K562 (cell line): Measurements from ENCODE around the gene CDC45. TPM values are rescaled to one million over a fixed set of nuclear protein-coding genes. Genes with fewer than 3 reads are reported as not detected.
A peak's percentile ranks its signal among the peaks of the same experiment; 100 is the strongest.

Experiments used
- ATAC-seq: fragments of 200-7000 bp; cut with Tn5 transposase; 3 replicates; pipeline ENCODE4 v1.9.1; 2020; ENCODE audit warnings: moderate library complexity
- BruUV-seq: library from RNA; stranded (reverse); fragments of 400-500 nt; replicated peaks from 2 replicates; lab custom pipeline; 2021; lab: Mats Ljungman, UMichigan
- CTCF ChIA-PET: fragments of 300-600 bp; formaldehyde crosslinking; extraction: SDS; loops from one replicate; lab custom pipeline; 2021; ENCODE audit warnings: low intra/inter-chr PET ratio; lab: Yijun Ruan, JAX
- POLR2A ChIA-PET: fragments of 300-600, 350-650 bp; sonication (Branson Sonifier 250); formaldehyde crosslinking; extraction: SDS; loops from one replicate; lab custom pipeline; 2021; ENCODE audit warnings: antibody characterized with exemption, inconsistent platforms; lab: Yijun Ruan, JAX
- DNase-seq, 4 experiments: peaks; one replicate each; pipeline versions ENCODE4 v3.0.0 to v3.0.0-alpha.2; 2011 to 2018; ENCODE audit warnings: low spot score in 3 of 4, mixed read lengths in 3 of 4; ENCODE audit errors: extremely low read depth in 1 of 4
- FAIRE-seq: peaks from 2 replicates; lab custom pipeline; 2011; peaks lifted over from hg19 to GRCh38; lab: Jason Lieb, UNC
- H2AFZ ChIP-seq: 2 replicates; pipeline ENCODE4 v1.6.0; 2011; ENCODE audit warnings: low read depth, low read length, control low read depth, inconsistent platforms
- H3K27ac ChIP-seq: fragments of 200-600 bp; 3 replicates; pipeline ENCODE4 v1.8.0; 2011; ENCODE audit warnings: low read depth, mild to moderate bottlenecking, control low read depth, inconsistent platforms, low read length, moderate library complexity, mixed read lengths; ENCODE audit errors: extremely low read depth
- H3K27me3 ChIP-seq, 2 experiments: fragments of 300-600 bp in 1 of 2; 2 replicates in 1 of 2; 3 replicates in 1 of 2; pipeline versions ENCODE4 v1.6.0 to v1.8.0; 2011; ENCODE audit warnings: inconsistent platforms in 2 of 2, low read length in 2 of 2, mild to moderate bottlenecking in 1 of 2, mixed read lengths in 1 of 2, moderate library complexity in 1 of 2; ENCODE audit not compliant: control insufficient read depth in 2 of 2, insufficient read depth in 2 of 2
- H3K36me3 ChIP-seq: fragments of 300-600 bp; 3 replicates; pipeline ENCODE4 v1.8.0; 2011; ENCODE audit warnings: mild to moderate bottlenecking, low read length, inconsistent platforms; ENCODE audit not compliant: control insufficient read depth, insufficient read depth
- H3K4me1 ChIP-seq, 2 experiments: fragments of 200-600 bp in 1 of 2; replicated peaks in 1 of 2; 2 replicates in 1 of 2; 3 replicates in 1 of 2; pipeline versions ENCODE4 v1.5.1 to v1.8.0; 2011; ENCODE audit warnings: inconsistent platforms in 2 of 2, low read length in 2 of 2, mild to moderate bottlenecking in 1 of 2, mixed read lengths in 1 of 2, moderate library complexity in 1 of 2; ENCODE audit not compliant: control insufficient read depth in 2 of 2, insufficient read depth in 2 of 2
- H3K4me2 ChIP-seq: 2 replicates; pipeline ENCODE4 v1.6.1; 2011; ENCODE audit warnings: low read length, control low read depth, inconsistent platforms, mixed read lengths; ENCODE audit not compliant: insufficient read depth
- H3K4me3 ChIP-seq: fragments of 200-600 bp; sonication (generic), shearing (Covaris generic); 2 replicates; pipeline ENCODE4 v1.5.1; 2016; ENCODE audit warnings: control low read depth, inconsistent platforms
- H3K79me2 ChIP-seq: fragments of 200-600 bp; 3 replicates; pipeline ENCODE4 v1.8.0; 2011; ENCODE audit warnings: low read length, inconsistent platforms; ENCODE audit not compliant: control insufficient read depth, insufficient read depth
- H3K9ac ChIP-seq, 2 experiments: 2 replicates each; pipeline versions ENCODE4 v1.6.0 to v1.6.1; 2011; ENCODE audit warnings: low read depth in 2 of 2, low read length in 2 of 2, control low read depth in 1 of 2, inconsistent platforms in 1 of 2, mild to moderate bottlenecking in 1 of 2, mixed read lengths in 1 of 2; ENCODE audit not compliant: insufficient read depth in 1 of 2
- H3K9me1 ChIP-seq: one replicate; pipeline ENCODE4 v1.6.0; 2011; ENCODE audit warnings: inconsistent platforms, mild to moderate bottlenecking, low read length, moderate library complexity; ENCODE audit not compliant: control insufficient read depth, insufficient read depth
- H3K9me3 ChIP-seq: replicated peaks from 2 replicates; pipeline ENCODE4 v1.5.1; 2011; ENCODE audit warnings: low read depth, low read length, inconsistent platforms; ENCODE audit not compliant: control insufficient read depth, insufficient read depth
- H4K20me1 ChIP-seq: replicated peaks from 2 replicates; pipeline ENCODE4 v1.6.1; 2011; ENCODE audit warnings: low read length, inconsistent platforms, mixed read lengths; ENCODE audit not compliant: control insufficient read depth, insufficient read depth
- BCLAF1 ChIP-seq, 2 experiments: fragments of 450-650 bp in 1 of 2; IDR thresholded peaks; 2 replicates each; pipeline ENCODE4 v1.6.1; 2011 to 2017; ENCODE audit warnings: low read depth in 2 of 2, antibody characterized with exemption in 1 of 2, borderline replicate concordance in 1 of 2, low read length in 1 of 2, mild to moderate bottlenecking in 1 of 2, mixed read lengths in 1 of 2; ENCODE audit not compliant: control insufficient read depth in 1 of 2
- GTF3C2 ChIP-seq: IDR thresholded peaks from 3 replicates; pipeline ENCODE4 v1.6.1; 2011; ENCODE audit warnings: borderline replicate concordance, mild to moderate bottlenecking, moderate library complexity; ENCODE audit not compliant: insufficient read length; ENCODE audit errors: extremely low read depth
- KAT7 ChIP-seq: sonication (generic); formaldehyde crosslinking; IDR thresholded peaks from 2 replicates; pipeline ENCODE4 v1.8.0; 2022; ENCODE audit warnings: missing genetic modification reagents, mild to moderate bottlenecking, borderline replicate concordance
- KLF6 ChIP-seq: fragments of 250-450 bp; sonication (Bioruptor Pico); IDR thresholded peaks from 2 replicates; pipeline ENCODE4 v1.4.0; 2020; ENCODE audit warnings: mild to moderate bottlenecking, moderate library complexity, borderline replicate concordance
- MCM5 ChIP-seq: fragments of 450-650 bp; IDR thresholded peaks from 2 replicates; pipeline ENCODE4 v1.6.1; 2016; ENCODE audit warnings: low read depth
- MEF2A ChIP-seq: IDR thresholded peaks from 2 replicates; pipeline ENCODE4 v1.6.1; 2011; ENCODE audit warnings: low read depth, mild to moderate bottlenecking, low read length, moderate library complexity; ENCODE audit not compliant: control insufficient read depth
- MLX ChIP-seq, 2 experiments: fragments of 450-650 bp in 1 of 2; sonication (generic) in 1 of 2; formaldehyde crosslinking; conservative IDR thresholded peaks; 2 replicates each; pipeline versions ENCODE4 v1.4.0 to v1.8.1; 2020 to 2022; ENCODE audit warnings: mild to moderate bottlenecking in 1 of 2, missing genetic modification reagents in 1 of 2
- PCBP1 ChIP-seq: fragments of 200-400 bp; formaldehyde crosslinking; IDR thresholded peaks from 2 replicates; pipeline ENCODE4 v1.6.1; 2018; ENCODE audit warnings: mild to moderate bottlenecking, low read depth, low read length; ENCODE audit not compliant: poor library complexity, severe bottlenecking
- SETDB1 ChIP-seq: IDR thresholded peaks from one replicate; pipeline ENCODE4 v1.6.1; 2012; ENCODE audit warnings: low read length, control low read depth, inconsistent platforms
- TARDBP ChIP-seq: fragments of 450-650 bp; IDR thresholded peaks from 2 replicates; pipeline ENCODE4 v1.6.1; 2016
- TCF7L2 ChIP-seq: fragments of 150-350 bp; IDR thresholded peaks from 2 replicates; pipeline ENCODE4 v1.6.1; 2016; ENCODE audit warnings: low read depth, mild to moderate bottlenecking, low read length, moderate library complexity
- XRCC5 ChIP-seq: fragments of 200-400 bp; formaldehyde crosslinking; IDR thresholded peaks from 2 replicates; pipeline ENCODE4 v1.6.1; 2017; ENCODE audit warnings: low read depth, mild to moderate bottlenecking, low read length
- ZSCAN29 ChIP-seq: fragments of 450-650 bp; IDR thresholded peaks from 2 replicates; pipeline ENCODE4 v1.6.1; 2017
- WGBS: fragments of 100-300 bp; shearing (Covaris generic); methylation state at CpG from one replicate; pipeline ENCODE4 v1.1.6; 2016; ENCODE audit warnings: low coverage, mixed read lengths; ENCODE audit not compliant: insufficient coverage; ENCODE audit errors: missing lambda C conversion rate; 5-methylcytosine and 5-hydroxymethylcytosine counted together
- in situ Hi-C: fragments of 300-500 bp; cut with MboI; formaldehyde crosslinking; loops from 4 replicates; pipeline ENCODE4 v1.15.0; 2018; ENCODE audit warnings: inconsistent platforms, mixed read lengths
- intact Hi-C: fragments of 100-400 bp; cut with micrococcal nuclease; formaldehyde crosslinking; loops from 2 replicates; pipeline ENCODE4 v1.14.2; 2022
- polyA plus RNA-seq, 8 experiments: library from polyadenylated mRNA; depleted of rRNA in 4 of 8; stranded (reverse) in 5 of 8; unstranded in 3 of 8; fragments of >200 nt; fragmentation: Nextera tagmentation in 2 of 8; fragmentation: Illumina TruSeq in 1 of 8; extraction: Ambion mirVana in 2 of 8; extraction: Trizol in 1 of 8; gene quantifications; 2 replicates each; pipeline versions ENCODE4 v1.2.1 to v1.2.3, GENCODE V29; 2011 to 2014; ENCODE audit warnings: inconsistent platforms in 1 of 8, missing spikeins in 1 of 8
- total RNA-seq, 7 experiments: library from RNA; depleted of rRNA in 6 of 7; stranded (reverse); fragments of >200 nt in 6 of 7; fragmentation: Illumina TruSeq in 2 of 7; extraction: Trizol in 2 of 7; gene quantifications; 2 replicates each; pipeline versions ENCODE4 v1.2.1 to v1.2.3, GENCODE V29; 2011 to 2021; ENCODE audit warnings: low replicate concordance in 1 of 7

Gene CDC45
- total and polyA plus RNA-seq, 9 of the 15 experiments (the other 6 are each of a cell fraction or from before 2014, with no cell fraction given), result 251 to 580 (median 410) TPM

DNA sequence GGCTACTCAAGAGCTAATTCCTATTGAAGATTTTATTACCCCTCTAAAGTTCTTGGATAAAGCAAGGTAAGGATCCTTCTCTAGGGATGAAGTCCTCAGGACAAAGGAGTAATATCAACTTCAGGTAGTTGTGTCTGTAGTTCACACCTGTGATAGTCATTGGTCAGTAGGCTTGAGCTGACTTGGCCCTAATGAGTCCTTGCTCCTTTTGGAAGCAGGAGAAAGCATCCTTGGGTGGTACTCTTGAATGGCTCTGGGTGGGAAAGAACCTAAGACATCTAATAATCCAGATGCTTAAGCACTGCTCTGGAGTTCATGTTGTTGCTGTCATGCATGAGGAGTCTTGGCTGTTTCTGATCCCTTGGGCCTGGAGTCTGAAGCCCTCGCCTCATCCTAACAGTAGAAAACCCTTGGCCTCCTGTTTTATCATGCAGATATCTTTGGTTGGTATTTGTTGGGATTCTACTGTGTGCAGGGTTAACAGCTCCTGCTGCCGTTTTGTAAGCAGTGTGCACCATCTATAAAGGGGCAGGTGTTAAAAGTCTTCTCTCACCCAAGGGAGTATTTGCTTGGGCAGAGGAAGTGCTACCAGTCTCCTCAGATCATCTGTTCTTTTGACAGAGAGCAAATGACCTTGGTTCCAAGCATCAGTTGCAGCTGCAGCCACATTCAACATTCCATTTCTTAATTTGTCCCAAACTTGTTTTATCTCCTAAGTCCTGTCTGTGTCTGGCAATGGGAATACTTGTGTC lies 44.7 kb upstream of the CDC45 start:
- FAIRE-seq, result no peak
- intact Hi-C loops, result loop anchor here (5.0 kb wide), 2 partner anchors 133 to 313 kb away; partner anchors contain the start of gene DGCR2
- BruUV-seq, result no TSS peak
- TF ChIP-seq TCF7L2 (no peak), KAT7 (no peak), XRCC5 (no peak), KLF6 (CRISPR knock-in tag) (no peak), SETDB1 (peak; percentile 45), MLX (CRISPR knock-in tag; conservative IDR thresholded peaks at IDR 0.05) (no peak), PCBP1 (no peak), BCLAF1 (IDR thresholded peaks at IDR 0.05; ENCODE audit: borderline replicate concordance in 1 of 2, control insufficient read depth in 1 of 2, low read depth in 2 of 2, low read length in 1 of 2) (no peak), ZSCAN29 (no peak), MCM5 (no peak), GTF3C2 (no peak), TARDBP (no peak), MEF2A (no peak)

More for the DNA sequence above, 44.7 kb upstream of the CDC45 start:
- ChIA-PET POLR2A (interaction anchor here (0.6 to 11.9 kb wide), 17 partner anchors 12 to 268 kb away, joined by 3 to 284 read pairs (median 5); partner anchors contain the start of genes C22orf39 and CDC45), CTCF (no interaction called here)
- Histone ChIP-seq H3K9me1 (no peaks in the 10 kb centered on the region), H3K27me3 (no peaks in the 10 kb centered on the region), H3K9ac (no peak overlapping the region), H3K36me3 (peaks cover 51% of the 10 kb centered on the region), H2AFZ (no peak overlapping the region), H4K20me1 (peaks cover 11% of the 10 kb centered on the region), H3K27ac (no peak overlapping the region), H3K9me3 (no peaks in the 10 kb centered on the region), H3K4me1 (peaks cover 10 to 30% of the 10 kb centered on the region in 2 experiments), H3K79me2 (peaks cover 39% of the 10 kb centered on the region), H3K4me3 (no peak overlapping the region), H3K4me2 (no peak overlapping the region)
- ATAC-seq (no peak), DNase-seq (no peak)
- in situ Hi-C loops, result no loop called here
- 91% methylated on average over 2 of the region's 2 CpGs for WGBS
